SU-DHL-6 (cell line): Measurements from ENCODE around the gene VSIG8.

ENCODE experiments used
- H2AFZ ChIP-seq: fragments of 200-600 bp; sonication (generic); 2 replicates; pipeline ENCODE4 v1.6.1; 2014; ENCODE audit warnings: low read depth, mild to moderate bottlenecking, moderate library complexity, mixed read lengths, antibody characterized with exemption, low read length; ENCODE audit not compliant: severe bottlenecking
- H3F3A ChIP-seq: fragments of 200-600 bp; shearing (Covaris generic); 2 replicates; pipeline ENCODE4 v1.6.0; 2016; ENCODE audit warnings: antibody characterized with exemption, mild to moderate bottlenecking; ENCODE audit not compliant: insufficient read depth
- H3K27ac ChIP-seq: fragments of 200-600 bp; sonication (generic); 2 replicates; pipeline ENCODE4 v1.5.1; 2016; ENCODE audit warnings: low read depth, mild to moderate bottlenecking, low read length, moderate library complexity, mixed read lengths
- H3K27me3 ChIP-seq: fragments of 200-600 bp; sonication (generic), shearing (Covaris generic); 2 replicates; pipeline ENCODE4 v1.6.0; 2014; ENCODE audit warnings: mild to moderate bottlenecking, low read length
- H3K36me3 ChIP-seq: fragments of 200-600 bp; sonication (generic); 2 replicates; pipeline ENCODE4 v1.6.1; 2014; ENCODE audit warnings: mild to moderate bottlenecking, low read length, mixed read lengths
- H3K4me2 ChIP-seq: fragments of 300-600, 200-600 bp; shearing (Covaris generic), sonication (generic); 2 replicates; pipeline ENCODE4 v1.6.0; 2014; ENCODE audit warnings: low read length, low read depth, mild to moderate bottlenecking; ENCODE audit not compliant: poor library complexity, severe bottlenecking
- H3K4me3 ChIP-seq: fragments of 200-600 bp; sonication (generic); 2 replicates; pipeline ENCODE4 v1.5.1; 2014; ENCODE audit warnings: antibody characterized with exemption, low read length, mild to moderate bottlenecking, mixed read lengths; ENCODE audit not compliant: insufficient read depth, poor library complexity, severe bottlenecking
- H3K79me2 ChIP-seq: fragments of 200-600 bp; sonication (generic); 2 replicates; pipeline ENCODE4 v1.6.1; 2014; ENCODE audit warnings: mild to moderate bottlenecking, low read length, moderate library complexity; ENCODE audit not compliant: insufficient read depth
- H3K9ac ChIP-seq: fragments of 200-600 bp; sonication (generic); 2 replicates; pipeline ENCODE4 v1.7.0; 2014; ENCODE audit warnings: mild to moderate bottlenecking, low read length
- H3K9me2 ChIP-seq: fragments of 200-600 bp; sonication (generic); replicated peaks from 2 replicates; pipeline ENCODE4 v1.6.1; 2014; ENCODE audit warnings: low read length; ENCODE audit not compliant: insufficient read depth
- H3K9me3 ChIP-seq: fragments of 200-600 bp; sonication (generic); 2 replicates; pipeline ENCODE4 v1.6.1; 2014; ENCODE audit warnings: low read length, mixed read lengths; ENCODE audit not compliant: insufficient read depth
- H4K20me1 ChIP-seq: fragments of 200-600 bp; sonication (generic); 2 replicates; pipeline ENCODE4 v1.6.1; 2014; ENCODE audit warnings: low read depth, mild to moderate bottlenecking, antibody characterized with exemption, low read length, moderate library complexity, mixed read lengths
- EZH2phosphoT487 ChIP-seq: fragments of 200-600 bp; sonication (generic), shearing (Covaris generic); conservative IDR thresholded peaks from 2 replicates; pipeline ENCODE4 v1.6.1; 2018; ENCODE audit warnings: mild to moderate bottlenecking, antibody characterized with exemption, low read length, moderate library complexity, mixed read lengths
- TF ChIP-seq, protein P1 (sequence below): fragments of 200-600 bp; sonication (generic); IDR thresholded peaks from one replicate; pipeline ENCODE4 v1.5.1; 2017; ENCODE audit warnings: antibody characterized with exemption, mild to moderate bottlenecking, low read length, moderate library complexity; ENCODE audit not compliant: insufficient read depth, poor library complexity, severe bottlenecking

VSIG8 gene

GRCh38 chr1:159869607-159870006, 7.2 kb upstream of the VSIG8 start:
- no peaks in the 10 kb centered on the region for H3F3A ChIP-seq
- H3K27ac ChIP-seq = no peak overlapping the region
- no peaks in the 10 kb centered on the region for H3K27me3 ChIP-seq
- no peaks in the 10 kb centered on the region for H3K9me3 ChIP-seq
- no peak overlapping the region for H3K9ac ChIP-seq
- H3K4me3 ChIP-seq = no peak overlapping the region
- H4K20me1 ChIP-seq = no peaks in the 10 kb centered on the region
- H2AFZ ChIP-seq = no peak overlapping the region
- no peaks in the 10 kb centered on the region for H3K9me2 ChIP-seq
- no peaks in the 10 kb centered on the region for H3K36me3 ChIP-seq
- no peaks in the 10 kb centered on the region for H3K79me2 ChIP-seq
- H3K4me2 ChIP-seq = no peak overlapping the region
- TF ChIP-seq, protein P1, sequence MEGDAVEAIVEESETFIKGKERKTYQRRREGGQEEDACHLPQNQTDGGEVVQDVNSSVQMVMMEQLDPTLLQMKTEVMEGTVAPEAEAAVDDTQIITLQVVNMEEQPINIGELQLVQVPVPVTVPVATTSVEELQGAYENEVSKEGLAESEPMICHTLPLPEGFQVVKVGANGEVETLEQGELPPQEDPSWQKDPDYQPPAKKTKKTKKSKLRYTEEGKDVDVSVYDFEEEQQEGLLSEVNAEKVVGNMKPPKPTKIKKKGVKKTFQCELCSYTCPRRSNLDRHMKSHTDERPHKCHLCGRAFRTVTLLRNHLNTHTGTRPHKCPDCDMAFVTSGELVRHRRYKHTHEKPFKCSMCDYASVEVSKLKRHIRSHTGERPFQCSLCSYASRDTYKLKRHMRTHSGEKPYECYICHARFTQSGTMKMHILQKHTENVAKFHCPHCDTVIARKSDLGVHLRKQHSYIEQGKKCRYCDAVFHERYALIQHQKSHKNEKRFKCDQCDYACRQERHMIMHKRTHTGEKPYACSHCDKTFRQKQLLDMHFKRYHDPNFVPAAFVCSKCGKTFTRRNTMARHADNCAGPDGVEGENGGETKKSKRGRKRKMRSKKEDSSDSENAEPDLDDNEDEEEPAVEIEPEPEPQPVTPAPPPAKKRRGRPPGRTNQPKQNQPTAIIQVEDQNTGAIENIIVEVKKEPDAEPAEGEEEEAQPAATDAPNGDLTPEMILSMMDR = no peak
- no peak for TF ChIP-seq EZH2phosphoT487

- Histone ChIP-seq H3K9me2 (no peaks in the 10 kb centered on the region), H3K9ac (no peak overlapping the region), H3K4me2 (no peak overlapping the region)
Measured at GRCh38 chr1:159869173-159869572, 6.7 kb upstream of the VSIG8 start.

GRCh38 chr1:159868766-159869165, 6.3 kb upstream of the VSIG8 start:
- Histone ChIP-seq H3K27me3 (no peaks in the 10 kb centered on the region), H3K4me2 (no peak overlapping the region), H3F3A (no peaks in the 10 kb centered on the region), H2AFZ (no peak overlapping the region), H3K36me3 (no peaks in the 10 kb centered on the region), H3K9me2 (no peaks in the 10 kb centered on the region), H3K9me3 (no peaks in the 10 kb centered on the region), H4K20me1 (no peaks in the 10 kb centered on the region), H3K4me3 (no peak overlapping the region), H3K9ac (no peak overlapping the region), H3K79me2 (no peaks in the 10 kb centered on the region), H3K27ac (no peak overlapping the region)
- no peak for TF ChIP-seq EZH2phosphoT487
- TF ChIP-seq, protein P1 = no peak

More at GRCh38 chr1:159869173-159869572, 6.7 kb upstream of the VSIG8 start:
- no peaks in the 10 kb centered on the region for H3F3A ChIP-seq
- H4K20me1 ChIP-seq = no peaks in the 10 kb centered on the region
- H2AFZ ChIP-seq = no peak overlapping the region
- H3K36me3 ChIP-seq = no peaks in the 10 kb centered on the region
- TF ChIP-seq, protein P1 = no peak
- no peak for TF ChIP-seq EZH2phosphoT487
- no peaks in the 10 kb centered on the region for H3K9me3 ChIP-seq
- no peaks in the 10 kb centered on the region for H3K27me3 ChIP-seq
- no peak overlapping the region for H3K27ac ChIP-seq
- no peak overlapping the region for H3K4me3 ChIP-seq
- H3K79me2 ChIP-seq = no peaks in the 10 kb centered on the region
